Measurements from ENCODE around the gene TCEAL1.
"Not testable (repeated sequence)": the region's sequence is repeated elsewhere in the genome, so short reads cannot be mapped to it uniquely, and the experiment has no call there.

The TCEAL1 gene

GRCh38 chrX:103628386-103629317 is at the start of gene TCEAL1:
Gene TCEAL1, plus strand, starts transcription at chrX:103628975. Its CDS starts 942 bp downstream, at chrX:103629917.
- DNase-seq (ENCODE audit: low spot score) = peak; percentile 8

GRCh38 chrX:103584596-103584995 is 44.2 kb upstream of the TCEAL1 start:
- DNase-seq (ENCODE audit: low spot score) = no peak

- peak; percentile 23 for DNase-seq (ENCODE audit: low spot score)
These were observed 43.1 kb upstream of the TCEAL1 start, which contains the start of gene TCEAL4 for GRCh38 chrX:103585411-103586313. Gene TCEAL4, plus strand, starts transcription at chrX:103585515. Its CDS starts 1,161 bp downstream, at chrX:103586676.

GRCh38 chrX:103586314-103586646 is 42.5 kb upstream of the TCEAL1 start:
- no peak for DNase-seq (ENCODE audit: low spot score)

GRCh38 chrX:103586659-103587058 is 42.1 kb upstream of the TCEAL1 start:
- DNase-seq (ENCODE audit: low spot score) = no peak

GRCh38 chrX:103592295-103592694 is 36.5 kb upstream of the TCEAL1 start:
- not testable (repeated sequence) for DNase-seq (ENCODE audit: low spot score)

GRCh38 chrX:103595202-103595601 is 33.6 kb upstream of the TCEAL1 start:
- not testable (repeated sequence) for DNase-seq (ENCODE audit: low spot score)

GRCh38 chrX:103607364-103608305 is 21.1 kb upstream of the TCEAL1 start, which contains the start of gene TCEAL3:
Gene TCEAL3, plus strand, starts transcription at chrX:103607963. Its CDS starts 1,102 bp downstream, at chrX:103609065.
- peak; percentile 22 for DNase-seq (ENCODE audit: low spot score)

- DNase-seq (ENCODE audit: low spot score) = no peak
These were observed 20.3 kb upstream of the TCEAL1 start for GRCh38 chrX:103608306-103608963.

- no peak for DNase-seq (ENCODE audit: low spot score)
These were observed 18.5 kb upstream of the TCEAL1 start for GRCh38 chrX:103610282-103610681.

GRCh38 chrX:103613362-103613890 is 15.3 kb upstream of the TCEAL1 start:
- DNase-seq (ENCODE audit: low spot score) = no peak

- no peak for DNase-seq (ENCODE audit: low spot score)
These were observed 13.8 kb upstream of the TCEAL1 start for GRCh38 chrX:103614999-103615398.

GRCh38 chrX:103615781-103616371 is 12.9 kb upstream of the TCEAL1 start:
- DNase-seq (ENCODE audit: low spot score) = no peak

- DNase-seq (ENCODE audit: low spot score) = no peak
These were observed 12.0 kb upstream of the TCEAL1 start for GRCh38 chrX:103616676-103617186.

GRCh38 chrX:103624111-103624510 is 4.7 kb upstream of the TCEAL1 start:
- DNase-seq (ENCODE audit: low spot score) = no peak

- no peak for DNase-seq (ENCODE audit: low spot score)
These were observed 1.9 kb upstream of the TCEAL1 start for GRCh38 chrX:103626855-103627254.

- DNase-seq (ENCODE audit: low spot score) = no peak
These were observed 769 bp downstream of the TCEAL1 start for GRCh38 chrX:103629318-103630170.

GRCh38 chrX:103630171-103630511 is 1.4 kb downstream of the TCEAL1 start:
- no peak for DNase-seq (ENCODE audit: low spot score)

GRCh38 chrX:103631145-103631544 is 2.4 kb downstream of the TCEAL1 start:
- DNase-seq (ENCODE audit: low spot score) = no peak
